Right atrium auricular region (tissue), 2 donors: ENCODE results near the gene ESRRA. TPM values are rescaled to one million over a fixed set of nuclear protein-coding genes. Genes with fewer than 3 reads are reported as not detected.

ENCODE experiments used
- DNase-seq: peaks from one replicate; pipeline ENCODE4 v3.0.0-alpha.2; 2019; ENCODE audit warnings: low spot score
- H3K27ac ChIP-seq, 2 donors: fragments of 200-600 bp; sonication (generic); 1 replicate in 1 of 2; 2 replicates in 1 of 2; pipeline ENCODE4 v1.5.1; 2016 to 2019
- H3K27me3 ChIP-seq, 2 donors: fragments of 200-600 bp; sonication (generic); one replicate each; pipeline versions ENCODE4 v1.5.1 to v1.6.0; 2017 to 2019
- H3K36me3 ChIP-seq: fragments of 200-600 bp; sonication (generic); one replicate; pipeline ENCODE4 v1.5.1; 2016
- H3K4me1 ChIP-seq, 2 donors: fragments of 200-600 bp; sonication (generic); one replicate each; pipeline versions ENCODE4 v1.5.1 to v1.6.0; 2017 to 2019
- H3K4me3 ChIP-seq, 2 donors: fragments of 200-600 bp; sonication (generic); 1 replicate in 1 of 2; 2 replicates in 1 of 2; pipeline ENCODE4 v1.5.1; 2017 to 2019; ENCODE audit warnings: mild to moderate bottlenecking in 1 of 2, moderate library complexity in 1 of 2
- H3K9me3 ChIP-seq, 2 donors: fragments of 200-600 bp; sonication (generic); one replicate each; pipeline ENCODE4 v1.5.1; 2019
- CTCF ChIP-seq, 2 donors: fragments of 200-600 bp; sonication (generic); IDR thresholded peaks; one replicate each; pipeline ENCODE4 v1.5.1; 2019; ENCODE audit warnings: antibody characterized with exemption in 2 of 2
- total RNA-seq, 2 donors: library from RNA; depleted of rRNA; stranded (reverse); fragments of >200 nt; gene quantifications; one replicate each; pipeline ENCODE4 v1.1.0, GENCODE V29; 2016

ESRRA gene
- total RNA-seq, 2 donors from 2014 or later: 164 to 190 TPM

- Histone ChIP-seq H3K9me3 (no peaks in the 10 kb centered on the region), H3K4me1 (peaks cover 0 to 28% of the 10 kb centered on the region in 2 donors), H3K27me3 (no peaks in the 10 kb centered on the region), H3K36me3 (peaks cover 28% of the 10 kb centered on the region), H3K27ac (no peak overlapping the region), H3K4me3 (no peak overlapping the region)
- no peak for TF ChIP-seq CTCF (IDR thresholded peaks at IDR 0.05)
- DNase-seq: no peak
Measured at GRCh38 chr11:64278576-64279190, 26.6 kb upstream of the ESRRA start.

GRCh38 chr11:64281957-64282770 is 23.2 kb upstream of the ESRRA start:
- Histone ChIP-seq H3K4me3 (no peak overlapping the region), H3K9me3 (no peaks in the 10 kb centered on the region), H3K27ac (peak overlapping the region; percentile 64 to 73), H3K4me1 (peaks cover 0 to 48% of the 10 kb centered on the region in 2 donors), H3K36me3 (peaks cover 21% of the 10 kb centered on the region), H3K27me3 (no peaks in the 10 kb centered on the region)
- no peak for TF ChIP-seq CTCF (IDR thresholded peaks at IDR 0.05)
- no peak for DNase-seq

- no peak overlapping the region for H3K27ac ChIP-seq
- TF ChIP-seq CTCF (IDR thresholded peaks at IDR 0.05): no peak
Measured at GRCh38 chr11:64283092-64283491, 22.2 kb upstream of the ESRRA start.

GRCh38 chr11:64284048-64284961 is 21.0 kb upstream of the ESRRA start, which contains the start of gene BAD:
Gene BAD (minus strand): TSS chr11:64284665. CDS start chr11:64284368, 297 bp downstream.
- H3K9me3 ChIP-seq: no peaks in the 10 kb centered on the region

More at GRCh38 chr11:64283092-64283491, 22.2 kb upstream of the ESRRA start:
- no peak overlapping the region for H3K4me3 ChIP-seq
- DNase-seq: no peak
- H3K9me3 ChIP-seq: no peaks in the 10 kb centered on the region
- peaks cover 12% of the 10 kb centered on the region for H3K36me3 ChIP-seq
- H3K27me3 ChIP-seq: no peaks in the 10 kb centered on the region
- peaks cover 0 to 48% of the 10 kb centered on the region in 2 donors for H3K4me1 ChIP-seq

More at GRCh38 chr11:64284048-64284961, 21.0 kb upstream of the ESRRA start, which contains the start of gene BAD:
- peak within 1 kb of the TSS; percentile 67 to 68 for H3K4me3 ChIP-seq
- TF ChIP-seq CTCF (IDR thresholded peaks at IDR 0.05): no peak
- peaks cover 0 to 48% of the 10 kb centered on the region in 2 donors for H3K4me1 ChIP-seq
- peak; percentile 97 for DNase-seq
- peaks cover 6% of the 10 kb centered on the region for H3K36me3 ChIP-seq
- no peaks in the 10 kb centered on the region for H3K27me3 ChIP-seq
- peak within 1 kb of the TSS; percentile 90 to 96 for H3K27ac ChIP-seq
